AML-193 (cell line): Measurements from ENCODE around the gene MRTFA.

Experiments
- DNase-seq, 2 experiments: peaks; one replicate each; lab custom pipeline; 2025; lab: John Stamatoyannopoulos, UW

MRTFA gene

DNA sequence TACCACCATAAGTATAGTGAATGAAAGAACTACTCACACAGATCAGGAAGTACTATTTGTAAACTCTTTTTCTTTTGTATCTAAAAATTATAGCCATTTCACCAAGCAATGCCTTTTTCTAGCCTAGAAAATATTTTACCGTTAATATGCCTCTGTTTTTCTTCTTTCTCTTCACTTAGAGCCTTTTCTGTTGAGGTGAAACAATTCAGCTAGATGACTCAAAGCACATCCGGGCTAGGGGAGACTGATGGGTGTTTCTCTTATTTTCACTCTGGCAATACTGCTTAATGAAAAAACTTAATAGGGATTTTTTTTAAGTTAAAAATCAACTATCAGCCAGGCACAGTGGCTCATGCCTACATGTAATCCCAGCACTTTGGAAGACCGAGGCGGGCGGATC, 172.8 kb downstream of the MRTFA start:
- peak; percentile 46 to 54 for DNase-seq

DNA sequence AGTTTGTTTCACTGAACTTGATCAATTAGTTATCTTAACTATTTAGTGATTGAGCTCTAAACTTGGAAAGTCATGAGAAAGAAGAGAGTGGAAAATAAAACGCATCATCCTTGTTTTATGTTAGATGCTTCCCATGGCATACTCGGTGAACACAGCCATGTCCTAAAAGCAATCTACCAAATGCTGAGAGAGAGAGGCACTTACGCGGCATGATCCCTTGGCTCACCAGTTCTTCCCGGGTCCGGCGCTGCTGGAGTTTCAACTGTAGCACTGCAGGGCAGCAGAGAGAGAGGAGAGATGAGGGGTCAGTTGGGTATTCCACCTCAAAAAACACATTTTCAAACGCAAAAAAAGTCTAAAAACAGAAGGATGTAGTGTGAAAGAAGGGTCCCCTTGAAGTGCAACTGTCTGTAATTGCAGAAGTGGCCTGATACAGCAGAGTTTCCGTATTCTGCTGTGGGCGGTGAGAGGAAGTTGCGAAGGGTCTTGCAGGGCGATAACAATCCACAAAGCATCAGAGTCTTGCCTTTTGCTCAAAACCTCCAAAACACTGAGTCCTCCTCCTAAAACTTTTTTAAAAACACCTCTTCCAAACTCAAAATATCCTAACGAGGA, 173.4 kb downstream of the MRTFA start:
- DNase-seq: peak; percentile 84 to 85

DNA sequence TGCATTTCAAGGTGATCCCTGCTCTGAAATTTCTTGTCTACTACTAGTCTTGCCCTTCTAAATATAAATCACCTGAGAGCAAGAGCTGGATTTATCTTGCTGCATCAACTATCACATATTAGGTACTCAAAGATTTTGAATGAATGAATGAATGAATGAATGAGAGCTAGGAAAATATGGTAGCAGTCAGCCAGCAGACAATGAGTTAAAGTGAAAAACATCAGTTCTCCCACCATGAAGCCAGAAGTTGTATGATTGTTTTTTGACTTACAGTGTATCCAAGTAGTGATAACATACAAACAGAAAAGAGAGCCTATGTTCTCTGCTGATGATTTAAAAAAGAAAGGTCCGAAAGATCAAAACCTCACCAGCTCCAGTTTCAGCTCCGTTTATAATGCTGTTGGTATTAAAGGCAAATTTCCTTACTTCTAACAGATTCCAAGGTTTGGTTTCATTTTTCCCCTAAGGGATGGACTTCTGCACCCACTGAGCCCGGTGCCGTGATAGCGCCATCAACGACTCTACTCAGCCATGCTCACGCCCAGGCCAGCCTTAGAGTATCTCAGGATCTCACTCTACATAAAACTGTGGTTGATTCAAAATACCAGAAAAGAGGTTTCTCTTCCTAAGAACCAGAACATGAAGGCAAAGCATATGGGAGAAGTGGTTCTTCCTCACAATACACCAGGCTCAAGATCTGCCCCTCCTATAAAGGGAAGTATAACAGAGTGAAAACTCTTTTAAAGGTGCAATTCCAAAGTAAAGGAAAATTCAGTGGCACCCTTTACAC, 174.1 kb downstream of the MRTFA start:
- DNase-seq: peak in 1 of 2 experiments; percentile 19

DNA sequence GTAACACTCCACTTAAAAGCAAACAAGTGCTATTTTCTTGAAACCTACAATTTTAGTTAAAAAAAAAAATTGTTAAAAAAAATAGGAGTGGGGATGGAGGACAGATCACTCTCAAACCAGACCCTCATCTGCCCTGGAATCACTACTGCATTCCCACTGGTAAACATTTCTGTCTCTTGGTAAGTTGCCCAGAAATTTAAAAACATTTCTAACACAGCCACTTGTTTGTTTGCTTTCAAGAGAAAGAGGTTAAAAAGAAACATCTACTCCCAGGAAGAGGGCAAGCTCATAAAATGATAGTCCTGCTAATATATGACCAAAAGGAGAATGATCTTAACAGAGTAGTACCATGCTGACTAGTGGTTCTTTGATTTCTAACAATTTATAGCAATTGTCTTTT, 182.8 kb downstream of the MRTFA start:
- no peak for DNase-seq

DNA sequence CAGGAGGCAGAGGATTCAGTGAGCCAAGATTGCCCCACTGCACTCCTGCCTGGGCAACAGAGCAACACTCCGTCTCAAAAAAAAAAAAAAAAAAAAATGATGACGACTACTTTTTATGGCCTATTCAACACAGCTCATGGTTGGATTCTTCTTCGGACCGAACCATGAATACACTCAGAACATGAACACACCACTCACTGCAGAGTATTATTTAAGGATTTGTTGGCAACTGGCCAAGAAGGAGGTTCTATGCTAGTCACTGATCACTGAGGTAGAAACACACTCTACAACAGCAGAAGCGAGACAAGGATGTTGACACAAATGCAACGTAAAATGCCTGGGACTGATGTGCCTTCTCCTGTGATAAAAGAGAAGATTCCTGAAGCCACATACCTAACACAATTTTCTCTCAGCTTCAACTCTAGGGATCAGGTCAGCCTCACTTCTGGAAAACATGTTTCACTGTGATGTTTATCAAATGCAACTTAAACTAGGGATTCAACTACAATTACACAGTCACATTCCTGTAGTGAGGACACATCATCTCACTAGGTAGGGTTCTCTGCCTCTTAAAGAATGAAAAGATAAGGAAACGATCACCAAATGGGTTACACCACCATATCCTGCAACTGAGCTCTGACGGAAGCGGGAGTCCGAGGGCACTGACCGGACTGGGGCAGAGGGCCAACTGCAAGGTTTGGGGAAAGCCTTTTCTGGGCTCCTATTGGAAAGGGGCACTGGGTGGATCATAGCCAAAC, 183.6 kb downstream of the MRTFA start:
- DNase-seq: no peak

DNA sequence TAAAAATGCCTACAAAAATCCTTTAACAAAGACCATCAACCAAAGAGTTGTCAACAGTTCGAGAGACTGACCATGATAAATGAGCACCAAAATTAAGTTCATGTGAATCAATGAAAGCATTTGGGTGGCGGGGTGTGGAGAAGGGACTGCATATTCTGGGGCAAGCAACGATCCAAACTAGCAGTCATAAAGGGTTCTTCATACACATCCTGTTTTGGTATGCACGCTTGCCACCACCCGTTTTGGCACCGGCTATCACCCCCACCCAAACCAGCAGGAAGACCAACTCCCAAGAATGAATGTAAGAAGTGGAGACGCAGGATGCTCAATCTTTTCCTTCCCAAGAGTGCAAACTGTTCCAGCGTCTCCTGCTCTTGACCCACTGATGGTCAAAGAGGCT, 185.3 kb downstream of the MRTFA start:
- DNase-seq: no peak

DNA sequence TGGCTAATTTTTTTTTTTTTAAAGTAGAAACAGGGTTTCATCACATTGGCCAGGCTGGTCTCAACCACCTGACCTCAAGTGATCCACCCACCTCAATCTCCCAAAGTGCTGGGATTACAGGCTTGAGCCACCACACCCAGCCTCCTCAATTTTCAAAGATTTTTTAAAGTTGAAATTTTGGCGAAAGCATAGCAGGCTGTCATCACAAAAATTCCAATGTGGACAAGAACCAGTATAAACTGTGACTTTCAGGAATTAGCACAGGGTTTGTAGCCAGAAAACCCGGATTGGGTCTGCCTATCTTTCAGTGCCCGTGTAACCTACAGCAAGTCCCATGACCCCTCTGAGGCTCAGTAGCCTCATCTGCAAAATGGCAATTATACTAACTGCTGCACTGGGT, 185.9 kb downstream of the MRTFA start:
- DNase-seq: no peak

DNA sequence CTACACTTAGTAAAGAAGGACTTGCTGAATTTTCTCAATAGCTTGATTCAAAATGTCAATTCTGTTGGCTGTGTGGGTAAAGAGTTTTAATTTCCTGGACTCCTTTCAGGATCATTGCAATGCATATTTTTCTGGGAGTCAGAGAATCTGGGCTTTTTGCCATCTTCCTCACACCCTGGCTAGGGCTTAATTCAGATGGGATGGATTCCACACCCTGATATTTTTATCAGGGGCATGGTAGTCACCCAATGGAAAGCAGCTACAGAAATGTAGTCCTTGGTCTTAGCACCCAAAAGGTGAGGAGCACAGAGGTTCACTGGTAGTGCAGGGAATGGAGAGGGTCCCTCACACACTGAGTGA, 186.9 kb downstream of the MRTFA start:
- DNase-seq: no peak

DNA sequence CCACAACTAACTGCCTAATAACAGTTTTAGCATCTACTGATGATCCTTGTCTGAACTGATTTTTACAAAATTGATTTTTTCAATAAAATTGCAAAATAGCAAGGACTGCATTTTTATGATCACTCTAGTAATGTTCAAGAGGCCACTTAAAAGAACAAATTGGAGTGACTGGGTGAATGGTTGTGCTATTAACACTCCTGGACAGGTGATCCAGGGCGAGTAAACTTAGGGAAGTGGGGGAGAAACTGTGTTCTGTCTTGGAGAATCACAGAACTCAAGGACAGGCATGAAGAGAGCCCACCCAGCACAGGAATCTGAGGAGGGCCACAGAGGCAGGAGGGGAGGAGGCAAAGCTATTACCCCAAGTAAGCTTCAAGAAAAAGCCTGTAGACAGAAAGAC, 190.3 kb downstream of the MRTFA start:
- no peak for DNase-seq

DNA sequence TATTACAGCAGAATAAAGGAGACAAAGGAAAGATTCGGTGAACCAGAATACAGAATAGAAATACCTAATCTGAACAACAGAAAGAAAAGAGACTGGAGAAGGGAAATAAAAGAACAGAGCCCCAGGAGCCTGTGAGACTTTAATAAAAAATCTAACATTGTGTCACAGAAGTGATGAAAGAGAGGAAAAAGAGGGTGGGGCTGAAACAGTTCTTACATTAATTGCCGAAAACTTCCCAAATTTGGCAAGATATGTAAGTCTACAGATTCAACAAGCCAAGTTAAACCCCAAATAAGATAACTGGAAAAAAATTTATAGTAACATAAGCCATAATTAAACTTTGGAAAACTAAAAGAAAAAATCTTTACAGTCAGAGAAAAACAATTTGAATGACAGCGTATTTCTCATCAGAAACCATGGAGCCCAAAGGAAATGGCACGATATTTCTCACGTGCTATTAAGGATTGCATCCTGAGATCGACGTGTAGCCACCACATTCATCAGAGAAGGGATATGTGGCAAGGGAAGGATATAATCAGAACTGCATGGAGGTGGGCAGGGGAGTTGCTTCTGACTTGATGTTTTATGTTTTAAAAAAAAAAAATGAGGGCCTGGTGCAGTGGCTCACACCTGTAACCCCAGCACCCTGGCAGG, 192.2 kb downstream of the MRTFA start:
- DNase-seq: no peak

DNA sequence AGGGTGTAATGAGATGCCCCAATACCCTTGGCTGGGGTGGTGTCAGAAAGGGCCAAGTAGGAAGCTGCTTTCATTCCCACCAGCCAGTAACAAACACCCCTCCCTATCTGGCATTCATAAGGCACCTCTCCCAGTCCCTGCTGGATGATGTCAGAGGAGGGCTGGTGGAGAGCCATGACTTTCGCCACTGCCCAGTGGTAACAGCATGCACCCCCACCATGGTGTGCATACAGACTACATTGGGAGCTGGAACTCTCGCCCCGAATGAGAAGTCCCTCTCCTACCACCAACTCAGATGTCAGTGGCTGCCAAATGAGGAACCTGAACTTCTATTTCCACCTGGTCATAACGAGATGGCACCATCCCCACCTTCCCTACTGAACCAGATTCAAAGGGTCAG, 192.8 kb downstream of the MRTFA start:
- no peak for DNase-seq

DNA sequence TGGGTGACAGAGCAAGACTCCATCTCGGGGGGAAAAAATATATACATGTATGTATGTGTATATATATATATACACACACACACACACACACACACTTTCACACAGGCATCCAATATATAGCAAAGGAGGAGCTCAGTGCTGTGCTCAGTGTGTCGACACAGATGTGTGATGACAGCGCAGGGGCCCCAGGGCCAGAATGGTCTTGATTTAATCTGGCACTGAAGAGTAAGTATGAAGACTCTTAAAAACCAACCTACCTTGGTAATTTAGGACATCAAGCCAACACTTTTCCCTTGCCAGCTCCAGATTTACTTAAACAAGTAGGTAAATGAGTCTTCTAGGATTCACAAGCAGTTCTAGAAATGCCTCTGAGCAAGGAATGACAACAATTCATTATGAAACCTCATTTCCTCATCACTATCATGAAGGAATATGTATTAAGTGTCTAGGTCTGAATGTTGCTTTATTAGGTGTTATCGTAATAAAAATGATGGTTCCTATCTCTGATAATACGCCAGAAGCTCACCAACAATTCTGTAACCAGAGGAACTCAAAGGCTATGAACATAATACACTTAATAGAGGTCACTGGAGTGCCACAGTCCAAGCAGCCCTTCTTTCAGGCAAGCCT, 194.6 kb downstream of the MRTFA start:
- DNase-seq: no peak

DNA sequence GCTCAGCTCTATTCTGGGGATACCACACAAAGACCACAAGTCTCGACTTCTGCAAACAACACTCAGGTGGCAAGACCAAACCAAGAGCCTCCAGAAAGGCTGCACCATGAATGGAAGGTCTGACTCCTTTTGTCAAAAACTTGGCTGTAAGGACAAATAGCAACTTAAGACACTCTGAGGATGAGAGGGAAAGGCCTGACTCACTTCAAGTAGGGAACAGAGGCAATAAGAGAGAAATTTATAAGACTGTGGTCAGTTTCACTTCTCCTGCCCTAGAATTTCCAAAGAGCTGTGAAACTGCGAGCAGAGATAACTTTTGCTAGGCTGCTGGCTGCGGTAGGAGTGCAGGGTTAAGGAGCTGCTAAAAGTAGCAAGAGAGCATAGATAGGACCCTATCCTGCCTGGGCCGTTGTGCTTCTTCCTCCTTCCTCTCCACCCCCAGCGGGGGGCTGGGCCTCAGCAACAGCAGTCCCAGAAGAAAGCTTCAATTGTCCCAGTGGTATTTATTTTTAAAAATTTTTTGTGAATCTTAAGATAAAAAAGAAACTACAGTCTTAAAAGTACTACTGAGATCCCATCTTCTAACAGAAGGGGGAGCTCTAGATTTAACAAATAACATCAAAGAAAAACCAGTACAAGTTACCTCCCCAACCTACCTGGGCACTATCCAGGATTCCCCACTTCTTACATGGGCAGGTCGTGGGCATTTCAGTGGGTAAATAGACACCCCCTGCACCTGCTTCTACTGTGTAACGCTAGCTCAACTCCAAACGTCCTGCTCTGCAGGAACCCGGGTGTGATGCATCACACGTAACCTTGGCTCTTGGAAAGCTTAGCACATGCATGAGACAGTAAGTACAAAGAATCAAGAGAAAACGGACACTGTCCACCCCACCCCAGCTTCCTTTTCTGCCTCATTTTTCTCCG, 199.8 kb downstream of the MRTFA start:
- peak; percentile 48 to 52 for DNase-seq

DNA sequence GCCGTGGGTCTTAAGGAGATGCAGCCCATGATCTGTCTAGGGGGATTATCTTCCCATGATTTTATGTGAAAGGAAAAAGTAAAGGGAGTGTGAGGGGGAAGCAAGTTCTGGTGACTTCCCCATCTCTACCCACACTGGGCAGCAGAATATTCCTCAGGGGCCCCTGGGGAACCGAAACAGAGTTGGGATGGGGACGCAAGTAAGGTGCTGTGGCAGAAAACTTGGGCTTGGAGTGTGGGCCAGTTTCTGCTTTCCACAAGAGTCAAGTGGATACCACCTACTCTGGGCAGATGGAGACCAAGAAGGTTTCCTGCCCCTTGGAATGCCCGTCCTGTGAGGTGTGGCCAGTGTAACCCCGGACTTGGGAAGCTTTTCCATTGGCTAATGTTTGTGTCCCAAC, 201.8 kb downstream of the MRTFA start:
- DNase-seq: no peak

DNA sequence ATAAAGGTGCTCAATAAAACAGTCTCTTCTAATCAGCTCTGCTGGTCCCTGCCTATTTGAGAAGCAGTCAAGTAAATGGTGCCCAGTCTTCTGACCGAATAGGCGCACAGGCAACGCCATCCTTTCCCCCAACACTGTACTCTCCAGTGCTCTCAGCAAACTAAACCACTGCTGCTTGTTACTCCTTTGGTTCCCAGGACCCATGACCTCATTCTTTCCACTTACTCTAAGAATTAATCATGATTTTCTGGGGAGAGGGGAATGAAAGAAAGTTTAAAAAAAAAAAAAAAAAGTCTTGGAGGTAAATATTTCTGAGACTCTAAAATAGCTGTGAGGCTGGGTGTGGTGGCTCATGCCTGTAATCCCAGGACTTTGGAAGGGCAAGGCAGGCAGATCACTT, 202.4 kb downstream of the MRTFA start:
- no peak for DNase-seq

DNA sequence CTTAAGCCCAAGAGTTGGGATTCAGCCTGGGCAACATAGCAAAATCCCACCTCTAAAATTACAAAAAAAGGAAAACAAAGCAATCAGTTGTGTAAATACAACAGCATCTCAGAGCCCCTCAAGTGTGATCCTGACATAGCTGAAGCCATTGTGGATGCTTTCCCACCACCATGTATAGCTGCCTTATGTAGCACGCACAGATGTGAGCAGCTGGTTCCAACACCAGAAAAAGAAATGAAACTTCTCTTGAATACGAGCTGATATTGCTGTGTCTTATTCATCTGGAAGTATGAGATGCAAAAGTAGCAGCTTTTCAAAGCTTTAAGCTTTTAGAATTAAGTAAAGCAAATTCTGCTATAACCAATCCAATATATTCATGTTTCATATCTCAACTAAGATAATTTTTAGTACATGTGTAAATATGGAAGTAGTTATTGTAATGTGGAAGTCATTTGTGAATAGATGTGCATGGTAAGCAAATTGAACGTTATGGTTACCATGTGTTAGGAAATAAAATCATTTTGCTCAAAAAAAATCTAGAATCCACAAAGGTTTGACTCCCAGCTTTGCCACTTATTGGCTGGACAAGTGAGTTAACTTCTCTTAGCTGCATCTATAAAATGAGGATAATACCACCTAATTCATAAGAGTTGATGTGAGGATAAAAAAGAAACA, 203.0 kb downstream of the MRTFA start:
- DNase-seq: no peak

DNA sequence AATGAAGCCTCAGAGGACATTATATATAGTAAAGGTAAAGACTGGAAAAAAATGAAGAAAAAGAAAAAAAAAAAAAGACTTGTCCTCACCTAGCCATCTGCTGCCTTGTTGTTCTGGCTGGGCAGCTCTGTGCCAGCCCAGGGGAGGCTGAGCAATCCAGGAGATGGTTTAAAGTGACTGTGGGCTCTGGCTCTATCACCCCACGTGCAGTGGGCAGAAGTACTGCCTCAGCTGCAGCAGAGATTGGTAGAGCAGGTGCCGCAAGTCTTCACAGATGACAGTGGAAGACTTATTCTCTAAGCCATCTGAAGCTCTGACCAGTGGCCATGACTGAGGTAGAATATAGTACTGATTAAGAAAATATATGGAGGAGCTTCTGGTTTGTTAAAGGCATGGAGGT, 203.9 kb downstream of the MRTFA start:
- DNase-seq: no peak

DNA sequence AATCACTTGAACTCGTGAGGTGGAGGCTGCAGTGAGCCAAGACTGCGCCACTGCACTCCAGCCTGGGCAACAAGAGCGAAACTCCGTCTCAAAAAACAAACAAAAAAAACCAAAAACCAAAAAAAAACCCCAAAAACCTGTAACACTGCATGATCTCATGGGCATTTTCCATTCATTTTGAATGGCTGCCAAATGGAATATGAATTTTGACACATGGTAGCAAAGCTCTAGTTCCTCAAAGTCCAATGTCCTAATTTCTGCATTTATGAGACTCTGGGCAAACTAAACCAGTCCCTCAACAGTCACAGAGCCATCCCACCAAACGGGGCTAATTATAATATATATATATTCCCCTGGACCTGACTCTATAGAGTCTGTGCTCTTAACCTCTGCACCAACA, 204.4 kb downstream of the MRTFA start:
- no peak for DNase-seq

DNA sequence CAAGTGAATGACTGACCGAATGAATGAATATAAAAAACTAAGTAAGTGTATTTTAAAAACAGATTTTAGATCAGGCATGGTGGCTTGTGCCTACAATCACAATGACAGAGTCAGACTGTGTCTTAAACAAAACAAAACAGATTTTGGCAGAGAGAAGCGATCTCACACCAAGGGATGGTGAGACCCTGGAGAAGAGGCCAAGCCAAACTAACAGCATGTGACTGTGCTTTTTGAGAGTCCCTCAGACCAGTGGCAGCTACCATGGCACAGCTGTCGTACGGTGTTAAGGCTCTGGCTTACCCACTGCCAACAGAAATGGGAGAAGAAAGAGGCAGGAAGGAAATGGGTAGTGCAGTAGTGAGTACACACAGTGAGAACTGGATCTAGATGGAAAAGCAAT, 205.5 kb downstream of the MRTFA start:
- no peak for DNase-seq

DNA sequence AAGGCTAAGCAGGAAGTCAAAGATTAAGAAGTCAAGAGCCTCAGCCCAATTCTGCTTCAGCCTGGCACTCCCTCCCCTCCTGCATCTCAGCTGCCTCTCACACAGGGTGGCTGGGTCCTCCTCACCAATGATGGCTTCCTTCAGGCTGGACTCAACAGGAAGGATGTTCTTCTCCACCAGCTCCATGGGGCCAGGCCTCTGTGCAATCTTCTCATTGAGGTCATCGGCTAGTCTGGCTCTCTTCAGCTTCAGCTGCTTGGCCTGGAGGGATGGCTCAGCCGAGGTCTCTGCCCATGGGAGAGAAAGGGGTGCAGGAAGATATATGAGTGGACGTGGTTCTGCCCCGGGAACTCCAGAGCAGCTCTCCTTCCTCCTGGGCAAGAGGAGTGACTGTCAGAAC, 207.0 kb downstream of the MRTFA start:
- no peak for DNase-seq

DNA sequence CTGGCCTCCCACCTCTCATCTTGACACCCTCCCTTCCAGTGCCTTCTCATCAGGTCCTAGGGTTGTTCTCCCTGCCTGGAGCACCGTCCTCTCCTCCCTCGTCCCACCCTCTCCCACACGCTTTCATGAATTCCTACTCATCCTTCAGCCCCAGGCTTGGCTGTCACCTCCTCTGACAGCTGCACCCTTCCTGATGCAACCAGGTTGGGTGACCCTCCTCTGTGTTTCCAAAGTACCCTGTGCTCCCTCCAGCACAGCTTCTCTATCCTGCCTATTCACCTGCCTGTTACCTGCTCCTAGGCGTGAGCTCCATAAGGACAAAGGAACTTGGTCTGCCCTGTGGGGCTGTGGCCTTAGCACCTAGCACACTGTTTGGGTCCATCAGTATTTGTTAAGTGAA, 207.7 kb downstream of the MRTFA start:
- DNase-seq: no peak
